SJCRH30 (cell line): Measurements from ENCODE around the gene CSTPP1. TPM values are rescaled to one million over a fixed set of nuclear protein-coding genes. Genes with fewer than 3 reads are reported as not detected.

Source experiments
- DNase-seq, 2 experiments: peaks; one replicate each; pipeline ENCODE4 v3.0.0-alpha.2; 2015 to 2020
- H3K27ac ChIP-seq: fragments of 250-450 bp; sonication (Bioruptor Pico); 2 replicates; pipeline ENCODE4 v1.5.1; 2020; ENCODE audit warnings: mild to moderate bottlenecking, moderate library complexity
- H3K27me3 ChIP-seq: fragments of 250-450 bp; sonication (Bioruptor Pico); 2 replicates; pipeline ENCODE4 v1.5.1; 2020; ENCODE audit warnings: mild to moderate bottlenecking, moderate library complexity
- H3K36me3 ChIP-seq: fragments of 250-450 bp; sonication (Bioruptor Pico); 2 replicates; pipeline ENCODE4 v1.5.1; 2020; ENCODE audit warnings: mild to moderate bottlenecking, moderate library complexity
- H3K4me1 ChIP-seq: fragments of 250-450 bp; sonication (Bioruptor Pico); 2 replicates; pipeline ENCODE4 v1.5.1; 2020; ENCODE audit warnings: mild to moderate bottlenecking, moderate library complexity
- H3K4me3 ChIP-seq: fragments of 250-450 bp; sonication (Bioruptor Pico); 2 replicates; pipeline ENCODE4 v1.5.1; 2020; ENCODE audit warnings: mild to moderate bottlenecking, moderate library complexity
- H3K9me3 ChIP-seq: fragments of 250-450 bp; sonication (Bioruptor Pico); replicated peaks from 2 replicates; pipeline ENCODE4 v1.5.1; 2020; ENCODE audit warnings: mild to moderate bottlenecking, moderate library complexity
- total RNA-seq: library from RNA; depleted of rRNA; stranded (reverse); fragments of >200 nt; shearing (Covaris generic); gene quantifications from 2 replicates; pipeline ENCODE4 v1.2.3, GENCODE V29; 2014; rRNA removed

CSTPP1 gene, protein sequence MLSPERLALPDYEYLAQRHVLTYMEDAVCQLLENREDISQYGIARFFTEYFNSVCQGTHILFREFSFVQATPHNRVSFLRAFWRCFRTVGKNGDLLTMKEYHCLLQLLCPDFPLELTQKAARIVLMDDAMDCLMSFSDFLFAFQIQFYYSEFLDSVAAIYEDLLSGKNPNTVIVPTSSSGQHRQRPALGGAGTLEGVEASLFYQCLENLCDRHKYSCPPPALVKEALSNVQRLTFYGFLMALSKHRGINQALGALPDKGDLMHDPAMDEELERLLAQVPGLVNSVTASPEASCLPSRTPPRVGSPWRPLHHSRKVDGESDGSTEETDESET
- total RNA-seq: 22.3 and 24.5 TPM in 2 replicates

DNA sequence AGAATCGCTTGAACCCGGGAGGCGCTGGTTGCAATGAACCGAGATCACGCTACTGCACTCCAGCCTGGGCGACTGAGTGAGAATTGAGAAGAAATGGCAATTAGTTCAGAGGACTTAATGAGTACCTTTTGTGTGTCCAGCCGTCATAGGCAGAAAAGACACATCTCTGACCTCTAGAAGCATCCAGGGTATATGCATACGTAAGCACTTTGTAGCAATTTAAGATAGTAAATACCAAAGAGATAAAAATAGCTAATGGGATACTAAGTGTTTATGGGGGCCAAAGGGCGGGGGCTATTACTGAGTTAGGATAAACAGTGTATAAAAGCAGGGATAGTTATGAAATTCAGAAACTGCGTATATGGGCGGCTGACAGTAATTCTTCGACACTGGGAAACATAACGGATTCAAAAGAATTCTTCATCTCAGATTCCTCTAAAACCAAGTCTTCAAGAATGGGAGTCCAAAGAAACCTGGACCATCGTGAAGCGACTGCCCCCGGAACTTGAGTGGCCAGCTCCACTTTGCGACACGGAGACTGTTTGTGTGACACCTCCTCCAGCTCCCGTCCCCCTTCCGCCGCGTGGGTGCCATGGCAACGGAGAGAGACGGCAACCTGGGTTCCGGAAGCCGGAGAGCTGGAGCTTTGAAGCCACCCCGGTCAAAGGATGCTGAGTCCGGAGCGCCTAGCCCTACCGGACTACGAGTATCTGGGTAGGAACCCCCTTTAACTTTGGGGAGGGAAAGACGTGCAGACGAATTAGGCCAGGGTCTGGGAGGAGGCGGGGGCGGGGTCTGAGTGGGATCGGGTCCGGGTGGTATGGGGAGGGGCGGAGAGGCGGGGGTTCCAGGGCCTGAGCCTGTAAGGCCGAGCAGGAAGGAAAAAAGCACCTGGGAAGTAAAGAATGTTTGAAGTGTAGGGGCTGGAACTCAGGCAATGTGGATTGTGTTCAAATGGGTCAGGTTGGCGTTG, at the start of gene CSTPP1:
Gene CSTPP1, plus strand, starts transcription at position 624 of the 973 bp plus-strand sequence. Its CDS starts 45 bp downstream, at position 669.
- 0 out of 2 replicates have a peak, but pooled peaks cover 5% of the 10 kb centered on the region for H3K4me1 ChIP-seq
- no peaks in the 10 kb centered on the region for H3K27me3 ChIP-seq
- H3K4me3 ChIP-seq: peak within 1 kb of the TSS; percentile 65
- DNase-seq: peak; percentile 96 to 97
- no peaks in the 10 kb centered on the region for H3K9me3 ChIP-seq
- H3K36me3 ChIP-seq: no peaks in the 10 kb centered on the region
- H3K27ac ChIP-seq: no peak within 1 kb of the TSS

DNA sequence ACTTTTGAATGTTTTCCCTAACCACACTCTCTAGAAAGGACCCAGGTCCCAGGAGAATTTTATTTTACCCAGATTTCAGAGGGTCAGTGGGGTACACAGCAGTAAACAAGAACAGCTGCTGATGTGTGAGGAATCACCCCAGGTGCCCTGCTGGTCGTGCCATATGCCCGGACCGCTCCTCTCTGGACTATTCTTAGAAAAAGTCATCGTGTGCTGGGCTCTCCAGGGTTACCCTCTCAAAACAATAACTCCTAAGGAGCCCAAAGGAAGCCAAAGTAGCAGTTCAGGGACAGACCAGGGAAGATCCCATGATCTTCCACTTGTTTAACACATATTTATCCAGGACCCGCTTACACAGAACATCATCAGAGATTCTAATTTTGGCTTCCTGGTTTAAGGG, 47.9 kb upstream of the CSTPP1 start:
- Histone ChIP-seq H3K9me3 (no peaks in the 10 kb centered on the region), H3K36me3 (no peaks in the 10 kb centered on the region), H3K4me3 (no peak overlapping the region), H3K27me3 (no peaks in the 10 kb centered on the region), H3K27ac (no peak overlapping the region), H3K4me1 (no peaks in the 10 kb centered on the region)
- DNase-seq: no peak

DNA sequence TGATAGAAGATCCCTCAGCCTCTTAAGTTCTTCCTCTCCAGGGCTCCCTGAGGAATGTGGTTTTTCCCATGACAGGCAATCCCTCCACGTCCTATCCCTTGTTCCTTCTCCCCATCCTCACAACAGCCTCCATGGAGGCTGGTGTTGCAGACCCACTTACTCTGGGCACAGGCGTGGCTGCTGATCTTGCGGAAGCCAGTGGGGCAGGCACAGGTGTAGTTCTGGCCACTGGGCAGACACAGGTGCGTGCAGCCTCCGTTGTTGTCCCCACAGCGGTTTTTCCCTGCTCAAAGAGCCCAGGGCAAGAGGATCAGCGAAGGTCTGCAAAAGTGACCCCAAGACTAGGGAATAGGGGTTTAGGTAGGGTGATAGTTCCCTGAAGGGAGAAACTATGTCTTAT, 47.3 kb upstream of the CSTPP1 start:
- no peaks in the 10 kb centered on the region for H3K36me3 ChIP-seq
- DNase-seq: no peak
- no peaks in the 10 kb centered on the region for H3K27me3 ChIP-seq
- no peak overlapping the region for H3K27ac ChIP-seq
- H3K4me1 ChIP-seq: no peaks in the 10 kb centered on the region
- H3K9me3 ChIP-seq: no peaks in the 10 kb centered on the region
- H3K4me3 ChIP-seq: no peak overlapping the region

DNA sequence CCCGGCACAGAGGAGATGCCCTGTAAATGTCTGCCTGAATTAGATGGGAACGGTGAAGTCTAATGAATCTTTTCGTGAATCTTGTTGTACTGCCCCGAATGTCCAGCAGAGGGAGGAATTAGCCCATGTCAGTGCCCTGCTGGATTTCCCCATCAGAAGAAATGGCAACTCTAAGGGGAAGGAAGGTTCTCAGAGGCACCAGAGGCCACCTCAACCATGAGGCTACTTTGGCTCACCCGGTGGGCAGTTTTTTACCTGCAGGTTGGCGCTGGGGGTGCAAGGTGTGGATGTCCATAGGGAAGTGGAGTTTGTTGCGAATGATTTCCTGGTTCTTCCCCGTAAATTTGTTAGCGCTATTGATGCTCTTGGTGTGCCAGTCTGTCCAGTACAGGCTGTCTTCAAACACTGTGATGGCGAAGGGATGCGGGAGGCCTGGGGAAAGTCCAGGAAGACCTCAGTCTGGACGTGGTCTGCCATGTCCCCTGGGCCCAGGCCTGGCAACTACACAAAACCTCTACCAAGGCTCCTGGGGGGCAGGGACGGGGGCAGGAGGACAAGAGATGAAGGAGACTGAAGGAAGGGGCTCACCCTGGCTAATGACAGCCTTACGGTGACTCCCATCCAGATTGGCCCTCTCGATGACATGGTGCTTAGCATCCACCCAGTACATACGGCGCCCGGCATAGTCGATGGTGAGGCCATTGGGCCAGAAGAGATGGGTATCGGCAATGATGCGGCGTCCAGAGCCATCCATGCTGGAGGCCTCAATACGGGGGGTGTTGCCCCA, 46.7 kb upstream of the CSTPP1 start:
- Histone ChIP-seq H3K36me3 (no peaks in the 10 kb centered on the region), H3K4me3 (no peak overlapping the region), H3K9me3 (no peaks in the 10 kb centered on the region), H3K27me3 (no peaks in the 10 kb centered on the region), H3K27ac (no peak overlapping the region), H3K4me1 (no peaks in the 10 kb centered on the region)
- DNase-seq: peak; percentile 68 to 88

DNA sequence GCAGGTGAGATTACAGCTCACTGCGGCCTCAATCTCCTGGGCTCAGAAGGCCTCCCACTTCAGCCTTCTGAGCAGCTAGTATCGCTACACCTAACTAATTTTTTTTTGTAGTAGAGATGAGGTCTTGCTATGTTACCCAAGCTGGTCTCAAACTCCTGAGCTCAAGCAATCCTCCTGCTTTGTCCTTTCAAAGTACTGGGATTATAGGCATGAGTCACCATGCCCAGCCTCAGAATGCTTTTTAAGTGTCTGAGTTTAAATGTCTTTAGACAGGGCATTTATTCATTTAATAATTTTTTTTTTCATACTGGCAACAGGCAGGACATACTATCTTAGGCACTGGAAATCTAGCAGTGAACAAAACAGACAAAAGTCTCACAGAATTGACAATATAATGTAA, 45.9 kb upstream of the CSTPP1 start:
- no peak overlapping the region for H3K4me3 ChIP-seq
- no peaks in the 10 kb centered on the region for H3K36me3 ChIP-seq
- no peaks in the 10 kb centered on the region for H3K9me3 ChIP-seq
- H3K27me3 ChIP-seq: no peaks in the 10 kb centered on the region
- H3K27ac ChIP-seq: no peak overlapping the region
- DNase-seq: no peak
- H3K4me1 ChIP-seq: no peaks in the 10 kb centered on the region

DNA sequence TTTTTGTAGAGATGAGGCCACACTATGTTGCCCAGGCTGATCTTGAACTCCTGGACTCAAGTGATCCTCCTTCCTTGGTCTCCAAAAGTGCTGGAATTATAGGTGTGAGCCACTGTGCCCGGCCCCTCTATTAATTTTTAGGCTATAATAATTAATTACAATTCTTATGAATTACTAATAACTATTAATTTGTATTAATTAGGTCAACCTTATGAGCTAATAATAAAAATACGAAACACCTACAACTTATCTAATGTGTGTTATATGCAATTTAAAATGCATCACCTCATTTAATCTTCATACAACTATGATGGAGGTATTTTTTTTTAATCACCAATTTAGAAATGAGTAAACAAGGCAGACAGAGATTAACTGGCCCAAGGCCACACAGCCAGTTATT, 44.5 kb upstream of the CSTPP1 start:
- Histone ChIP-seq H3K4me1 (no peaks in the 10 kb centered on the region), H3K27ac (no peak overlapping the region), H3K9me3 (no peaks in the 10 kb centered on the region), H3K27me3 (no peaks in the 10 kb centered on the region), H3K4me3 (no peak overlapping the region), H3K36me3 (no peaks in the 10 kb centered on the region; the same call in 1 of the 2 replicates)
- DNase-seq: no peak

- Histone ChIP-seq H3K27me3 (no peaks in the 10 kb centered on the region), H3K36me3 (no peaks in the 10 kb centered on the region; the same call in 1 of the 2 replicates), H3K9me3 (no peaks in the 10 kb centered on the region), H3K27ac (no peak overlapping the region), H3K4me3 (no peak overlapping the region), H3K4me1 (no peaks in the 10 kb centered on the region)
- DNase-seq: no peak
These were observed 43.7 kb upstream of the CSTPP1 start for GRCh38 chr11:46892838-46893237.

DNA sequence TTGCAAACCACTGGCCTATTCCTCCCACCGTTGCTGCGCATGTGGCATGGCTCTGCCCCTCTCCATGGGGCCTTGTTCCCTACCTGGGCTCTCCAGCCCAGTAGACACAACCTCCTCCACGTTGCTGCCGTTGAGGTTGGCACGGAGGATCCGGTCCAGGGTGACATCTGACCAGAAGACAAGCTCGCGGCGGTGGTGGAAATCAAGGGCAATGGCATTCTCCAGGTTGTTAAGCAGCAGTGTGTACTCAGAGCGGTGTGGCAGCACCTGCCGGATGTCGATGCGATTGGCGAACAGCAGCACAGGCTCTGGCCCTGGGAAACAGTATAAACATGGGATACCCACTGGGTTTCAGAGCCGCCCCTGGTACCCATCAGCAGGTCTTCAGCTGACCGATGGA, 42.1 kb upstream of the CSTPP1 start:
- H3K9me3 ChIP-seq: no peaks in the 10 kb centered on the region
- H3K36me3 ChIP-seq: peaks cover 3% of the 10 kb centered on the region; the same call in 1 of the 2 replicates
- no peak overlapping the region for H3K4me3 ChIP-seq
- H3K27ac ChIP-seq: no peak overlapping the region
- H3K4me1 ChIP-seq: no peaks in the 10 kb centered on the region
- no peaks in the 10 kb centered on the region for H3K27me3 ChIP-seq
- DNase-seq: no peak

DNA sequence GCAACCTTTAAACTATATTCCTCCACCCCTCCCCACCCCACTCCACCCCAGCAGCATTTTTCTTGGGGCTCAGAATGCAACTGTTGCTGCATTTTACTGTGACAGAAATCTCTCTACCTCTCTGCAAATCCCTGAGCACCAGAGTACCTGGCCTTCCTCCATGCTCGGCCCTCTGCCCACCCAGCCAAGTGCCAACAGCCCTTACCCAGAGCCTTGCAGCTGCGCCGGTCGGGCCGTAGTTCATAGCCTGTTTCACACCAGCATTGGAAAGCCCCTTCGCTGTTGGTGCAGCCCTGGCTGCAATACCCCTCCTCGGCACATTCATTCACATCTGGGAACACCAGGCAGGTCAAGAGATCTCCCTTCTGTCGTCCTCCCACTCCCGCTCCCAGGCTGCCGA, 41.6 kb upstream of the CSTPP1 start:
- DNase-seq: no peak
- Histone ChIP-seq H3K27me3 (no peaks in the 10 kb centered on the region), H3K27ac (no peak overlapping the region), H3K4me1 (no peaks in the 10 kb centered on the region), H3K4me3 (no peak overlapping the region), H3K9me3 (no peaks in the 10 kb centered on the region), H3K36me3 (peaks cover 3% of the 10 kb centered on the region; the same call in 1 of the 2 replicates)

- DNase-seq: no peak
- H3K4me1 ChIP-seq: no peaks in the 10 kb centered on the region
- peaks cover 3% of the 10 kb centered on the region; the same call in 1 of the 2 replicates for H3K36me3 ChIP-seq
- H3K4me3 ChIP-seq: no peak overlapping the region
- no peaks in the 10 kb centered on the region for H3K27me3 ChIP-seq
- no peaks in the 10 kb centered on the region for H3K9me3 ChIP-seq
- H3K27ac ChIP-seq: no peak overlapping the region
These were observed 40.7 kb upstream of the CSTPP1 start for GRCh38 chr11:46895821-46896220.

DNA sequence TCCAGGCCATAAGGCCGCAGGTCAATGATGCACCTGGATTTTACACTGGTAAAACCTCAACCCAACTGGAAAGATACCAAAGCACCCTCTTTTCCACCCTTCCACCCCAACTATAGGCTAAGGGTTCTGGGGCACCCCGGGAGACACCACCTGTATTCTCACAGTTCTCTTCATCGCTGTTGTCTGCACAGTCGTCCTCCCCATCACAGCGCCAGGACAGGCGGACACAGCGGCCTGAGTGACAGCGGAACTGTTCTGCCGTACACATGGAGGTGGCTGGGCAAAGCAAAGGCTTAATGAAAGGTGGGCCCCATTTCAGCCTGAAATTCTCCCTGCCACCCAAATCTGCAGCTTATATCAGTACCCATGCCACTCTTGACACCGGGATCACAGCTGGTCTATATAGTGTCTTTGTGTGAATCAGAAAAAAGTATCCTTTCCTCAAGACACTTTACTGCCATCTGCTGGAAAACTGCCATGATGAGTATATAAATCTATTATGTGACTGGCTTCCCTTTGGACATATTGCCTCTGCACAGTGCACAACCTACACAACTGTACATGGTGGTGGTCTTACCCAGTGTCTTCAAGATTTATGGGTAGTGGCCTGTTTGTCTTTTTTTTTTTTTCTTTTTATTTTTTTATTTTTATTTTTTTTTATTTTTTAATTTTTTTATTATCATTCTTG, 39.7 kb upstream of the CSTPP1 start:
- Histone ChIP-seq H3K4me3 (no peak overlapping the region), H3K4me1 (no peaks in the 10 kb centered on the region), H3K27me3 (no peaks in the 10 kb centered on the region), H3K36me3 (peaks cover 3% of the 10 kb centered on the region; the same call in 1 of the 2 replicates), H3K27ac (no peak overlapping the region), H3K9me3 (no peaks in the 10 kb centered on the region)
- peak; percentile 21 to 61 for DNase-seq

DNA sequence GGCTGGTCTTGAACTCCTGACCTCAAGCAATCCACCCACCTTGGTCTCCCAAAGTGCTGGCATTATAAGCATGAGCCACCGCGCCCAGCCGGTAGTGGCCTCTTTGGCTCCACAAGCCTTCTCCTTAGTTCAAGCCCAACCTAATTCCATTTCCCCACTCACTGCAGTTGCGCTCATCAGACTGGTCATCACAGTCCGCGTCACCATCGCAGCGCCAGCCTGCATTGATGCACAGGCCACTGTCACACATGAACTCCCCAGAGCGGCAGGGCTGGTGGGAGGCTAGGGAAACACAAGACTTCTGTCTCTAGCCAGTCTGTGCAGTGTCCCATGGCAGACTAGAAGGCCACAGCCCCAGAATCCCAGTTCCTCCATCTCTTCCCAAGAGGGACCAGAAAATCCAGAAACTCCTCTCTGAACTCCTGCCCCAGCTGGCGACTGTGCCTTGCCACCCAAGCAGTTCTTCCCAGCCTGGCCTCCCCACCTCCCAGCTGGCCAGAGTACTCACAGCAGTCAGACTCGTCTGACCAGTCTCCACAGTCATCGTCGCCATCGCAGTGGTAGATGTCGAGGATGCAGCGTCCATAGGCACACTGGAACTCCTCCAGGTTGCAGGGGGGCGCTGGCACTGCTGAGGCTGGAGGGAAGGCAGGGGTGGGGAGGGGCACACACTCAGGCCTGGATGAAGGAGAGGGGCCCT, 38.0 kb upstream of the CSTPP1 start:
- no peak for DNase-seq
- H3K27me3 ChIP-seq: no peaks in the 10 kb centered on the region
- H3K36me3 ChIP-seq: peaks cover 3% of the 10 kb centered on the region; the same call in 1 of the 2 replicates
- no peaks in the 10 kb centered on the region for H3K9me3 ChIP-seq
- no peak overlapping the region for H3K27ac ChIP-seq
- H3K4me1 ChIP-seq: no peaks in the 10 kb centered on the region
- H3K4me3 ChIP-seq: no peak overlapping the region

DNA sequence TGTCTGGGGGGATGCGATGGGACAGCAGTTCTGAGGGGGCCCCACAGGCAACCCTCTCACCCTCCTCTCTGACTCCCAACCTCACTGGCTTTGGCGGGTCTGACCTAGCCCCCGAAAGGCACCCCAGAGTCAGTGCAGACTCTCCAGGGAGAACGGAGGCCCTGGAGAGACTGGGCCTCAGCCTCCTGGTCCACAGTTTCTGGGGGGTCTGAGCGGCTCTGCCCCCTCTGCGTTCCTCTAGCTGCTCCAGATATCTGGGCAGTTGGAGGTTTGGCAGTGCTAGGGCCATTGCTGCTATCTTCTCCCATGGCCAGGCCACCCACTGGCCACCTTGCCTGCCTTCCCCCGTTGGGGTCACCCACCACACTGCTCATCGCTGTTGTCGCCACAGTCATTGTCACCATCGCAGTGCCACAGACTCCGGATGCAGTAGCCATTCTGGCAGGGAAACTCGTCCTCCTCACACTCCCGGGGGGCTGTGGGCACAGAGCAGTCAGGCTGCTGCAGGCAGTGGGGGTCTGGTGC, 37.0 kb upstream of the CSTPP1 start:
- Histone ChIP-seq H3K9me3 (no peaks in the 10 kb centered on the region), H3K4me1 (no peaks in the 10 kb centered on the region), H3K27me3 (no peaks in the 10 kb centered on the region), H3K36me3 (peaks cover 3% of the 10 kb centered on the region; the same call in 1 of the 2 replicates), H3K27ac (no peak overlapping the region), H3K4me3 (no peak overlapping the region)
- no peak for DNase-seq
